Hematopoietic multipotent progenitor cell treated with erythropoietin and hydrocortisone succinate and interleukin-3 and kit ligand, for 8 days (in vitro differentiated cells): ENCODE measurements around the gene ABLIM2.

ENCODE experiments used
- DNase-seq: peaks from one replicate; pipeline ENCODE4 v3.0.0-alpha.2; 2015

Gene ABLIM2

DNA sequence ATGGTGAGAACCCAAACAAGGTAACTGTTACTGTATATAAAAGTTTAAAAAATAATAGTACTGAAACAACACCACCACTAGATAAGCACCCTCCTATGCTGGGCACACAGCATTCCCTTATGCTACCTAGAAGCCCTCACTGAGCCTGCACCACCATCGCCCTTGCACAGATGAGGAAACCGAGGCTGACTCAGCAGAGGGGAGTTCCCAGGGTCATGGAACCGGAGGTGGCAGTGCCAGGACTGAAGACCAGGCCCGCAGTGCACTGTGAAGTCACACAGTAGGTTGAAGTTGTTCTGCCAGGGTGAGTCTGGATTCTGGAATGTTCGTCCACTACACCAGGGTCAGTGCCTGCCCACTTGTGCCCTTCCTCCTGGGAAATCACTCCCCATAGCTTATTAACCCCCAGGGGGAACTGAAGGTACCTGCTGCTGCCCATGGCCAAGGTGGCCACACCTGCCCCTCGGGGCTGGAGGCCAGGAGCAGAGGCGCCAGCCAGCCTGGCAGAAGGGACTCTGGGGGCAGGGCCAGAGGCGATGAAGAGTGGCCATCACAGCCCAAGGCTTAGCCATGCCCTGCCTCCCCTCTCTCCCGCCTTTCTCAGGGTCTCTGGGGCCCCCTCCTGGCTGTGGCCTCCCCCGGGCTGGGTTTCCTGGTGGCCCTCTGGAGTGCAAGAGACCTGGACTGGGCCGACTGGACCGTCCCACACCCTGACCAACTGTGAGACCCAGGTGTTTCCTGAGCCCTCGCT is 15.1 kb upstream of the ABLIM2 start:
- DNase-seq = no peak

GRCh38 chr4:8171984-8172924 is 13.6 kb upstream of the ABLIM2 start:
- DNase-seq = no peak

DNA sequence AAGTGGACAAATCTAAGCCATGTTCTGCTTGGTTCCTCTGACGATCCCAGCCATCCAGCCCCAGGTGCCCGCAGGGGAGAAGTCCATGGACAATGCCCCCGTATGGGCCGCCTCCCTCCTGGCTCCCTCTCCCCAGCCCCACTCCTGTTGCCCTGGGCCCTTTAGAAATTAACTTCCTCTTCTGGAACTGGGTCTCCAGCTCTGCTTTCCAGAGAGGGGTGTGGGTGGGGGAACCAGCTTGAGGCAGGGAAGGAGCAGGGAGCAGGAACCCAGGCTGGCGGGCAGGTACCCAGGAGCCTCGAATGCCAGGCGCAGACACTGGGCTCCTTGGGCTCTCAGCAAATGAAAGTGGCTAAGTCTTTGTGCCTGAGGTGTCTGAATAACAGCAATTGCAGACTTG is 12.7 kb upstream of the ABLIM2 start:
- DNase-seq = no peak

- no peak for DNase-seq
Observed at GRCh38 chr4:8170341-8170740, 11.7 kb upstream of the ABLIM2 start.

GRCh38 chr4:8169763-8170162 is 11.2 kb upstream of the ABLIM2 start:
- DNase-seq = no peak

DNA sequence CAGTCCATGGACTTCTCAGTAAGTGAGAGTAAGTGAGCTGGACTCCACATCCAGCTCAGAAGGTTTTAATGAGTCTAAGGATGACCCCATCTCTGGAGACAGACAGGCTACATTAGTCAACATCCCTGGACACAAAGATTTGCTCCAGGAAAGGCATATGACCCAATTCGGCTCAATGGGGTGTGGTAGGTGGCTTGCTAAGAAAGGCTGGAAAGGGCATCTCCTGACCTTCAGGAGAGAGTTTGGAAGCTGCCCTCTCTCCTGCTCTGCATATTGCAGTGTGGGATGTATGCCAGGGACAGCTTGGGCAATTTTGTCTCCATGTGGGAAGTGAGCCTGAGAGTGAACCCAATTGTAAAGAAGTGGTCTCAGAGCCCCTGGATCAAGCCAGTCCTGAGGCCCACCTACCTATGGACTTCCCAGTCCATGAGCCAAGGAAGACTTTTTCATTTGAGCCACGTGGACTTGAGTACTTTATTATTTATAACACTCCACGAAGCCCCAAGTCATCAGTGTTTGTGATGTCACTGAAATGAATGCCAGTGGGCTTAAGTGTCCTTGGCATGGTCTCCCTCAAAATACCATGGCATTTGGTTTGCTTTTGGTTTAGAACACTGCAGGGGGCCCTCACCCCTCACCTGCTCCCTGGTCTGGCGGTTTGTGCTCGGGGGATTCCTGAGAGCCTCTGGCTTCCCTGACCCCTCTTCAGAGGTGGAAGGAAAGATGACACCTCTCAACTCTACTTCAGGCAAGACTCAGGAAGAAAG is 10.4 kb upstream of the ABLIM2 start:
- no peak for DNase-seq

GRCh38 chr4:8168232-8168631 is 9.6 kb upstream of the ABLIM2 start:
- no peak for DNase-seq

GRCh38 chr4:8167815-8168214 is 9.2 kb upstream of the ABLIM2 start:
- DNase-seq = no peak

- DNase-seq = no peak
Observed at GRCh38 chr4:8167291-8167690, 8.7 kb upstream of the ABLIM2 start.

DNA sequence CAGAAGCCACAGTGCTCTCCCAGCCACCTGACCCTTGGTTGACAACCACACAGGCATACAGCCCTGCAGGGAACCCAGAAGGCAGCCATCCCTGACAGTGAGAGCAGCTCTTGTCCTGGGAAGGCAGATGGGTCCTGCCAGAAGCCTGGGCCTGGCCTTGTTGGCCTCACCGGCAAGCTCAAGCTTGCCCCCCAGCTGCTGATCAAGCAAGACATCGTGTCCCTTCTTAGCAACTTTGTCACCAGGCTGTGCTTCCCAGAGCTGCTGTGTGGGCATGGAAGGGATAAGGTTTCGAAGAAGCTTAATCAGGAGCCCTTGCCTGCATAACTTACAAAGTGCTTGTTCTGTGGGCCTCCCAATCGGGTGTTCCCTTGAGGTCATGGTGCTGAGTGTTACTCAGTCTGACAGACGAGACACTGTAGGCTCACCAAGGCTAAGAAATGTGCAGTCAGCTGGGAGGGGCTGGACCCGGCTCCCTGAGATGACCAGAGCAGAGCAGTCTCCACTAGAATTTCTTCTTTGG is 6.8 kb upstream of the ABLIM2 start:
- DNase-seq = no peak

DNA sequence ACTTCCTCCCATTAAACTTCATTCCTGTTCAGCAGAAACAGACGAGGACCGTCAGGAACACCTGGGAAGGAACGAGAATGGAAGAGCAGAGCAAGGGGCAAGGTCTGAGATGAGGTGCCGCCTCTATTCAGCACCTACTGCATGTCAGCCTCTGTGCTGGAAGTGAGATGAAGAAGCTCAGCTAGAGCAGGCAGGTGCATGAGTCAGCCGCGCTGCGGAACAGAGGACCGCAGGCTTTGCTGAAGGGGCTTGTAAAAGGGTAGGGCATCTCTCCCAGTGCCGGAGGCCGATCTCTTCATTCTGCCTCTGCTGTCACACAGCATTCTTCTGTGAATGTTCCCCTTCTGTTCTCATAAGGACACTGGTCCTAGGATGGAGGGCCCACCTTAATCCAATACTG is 6.1 kb upstream of the ABLIM2 start:
- DNase-seq = no peak

DNA sequence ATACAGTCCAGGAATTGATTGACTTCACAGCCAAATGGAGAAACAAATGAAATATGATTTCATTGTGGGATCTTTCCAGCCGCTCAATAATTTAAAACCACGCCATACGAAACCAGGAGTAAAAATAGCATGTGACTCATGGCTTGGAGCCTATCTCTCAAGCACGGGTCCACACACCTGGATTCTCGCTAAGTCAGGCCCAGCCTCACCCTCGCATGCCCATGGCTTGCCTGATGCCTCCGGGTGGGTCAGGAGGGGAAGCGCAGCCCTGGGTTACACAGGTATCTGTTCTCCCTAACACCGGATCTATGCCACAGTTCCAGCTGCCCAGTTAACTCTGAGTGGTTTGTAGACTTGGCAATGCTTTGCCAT is 5.6 kb upstream of the ABLIM2 start:
- no peak for DNase-seq

DNA sequence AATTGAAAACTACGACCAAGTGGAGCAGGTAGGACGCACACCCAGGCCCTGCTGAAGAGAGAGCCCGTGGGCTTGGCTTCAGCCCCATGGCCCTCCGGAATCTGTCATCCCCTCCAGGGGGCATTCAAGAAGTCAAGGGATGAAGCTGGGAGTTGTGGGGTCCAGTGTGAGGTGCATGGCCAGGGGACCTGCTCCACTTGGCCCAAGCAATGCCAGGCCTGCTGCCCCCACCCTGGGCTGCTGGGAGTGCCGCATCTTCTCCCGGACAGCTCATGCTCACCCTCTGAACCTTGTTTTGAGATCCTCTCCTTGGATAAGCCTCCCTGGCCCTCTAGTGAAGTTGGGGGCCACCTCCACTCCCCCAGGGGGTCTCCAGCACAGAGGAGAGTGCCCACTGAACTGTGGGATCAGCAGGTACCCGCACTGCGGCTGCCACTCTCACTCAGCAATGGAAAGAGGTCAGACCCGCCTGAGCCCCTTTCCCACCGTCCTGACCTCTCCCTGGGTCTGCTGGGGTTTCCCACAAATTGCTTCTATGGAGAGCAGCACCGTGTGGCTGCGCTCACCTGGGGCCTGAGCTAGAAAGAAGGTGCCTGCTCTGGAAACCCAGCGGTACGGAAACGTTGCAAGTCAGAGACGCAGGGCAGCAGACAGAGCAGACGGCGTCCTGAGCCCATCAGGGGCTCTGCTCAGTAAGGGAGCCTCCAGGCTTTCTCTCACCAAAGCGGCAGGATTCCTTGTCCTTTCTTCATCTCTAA is 5.0 kb upstream of the ABLIM2 start:
- no peak for DNase-seq

DNA sequence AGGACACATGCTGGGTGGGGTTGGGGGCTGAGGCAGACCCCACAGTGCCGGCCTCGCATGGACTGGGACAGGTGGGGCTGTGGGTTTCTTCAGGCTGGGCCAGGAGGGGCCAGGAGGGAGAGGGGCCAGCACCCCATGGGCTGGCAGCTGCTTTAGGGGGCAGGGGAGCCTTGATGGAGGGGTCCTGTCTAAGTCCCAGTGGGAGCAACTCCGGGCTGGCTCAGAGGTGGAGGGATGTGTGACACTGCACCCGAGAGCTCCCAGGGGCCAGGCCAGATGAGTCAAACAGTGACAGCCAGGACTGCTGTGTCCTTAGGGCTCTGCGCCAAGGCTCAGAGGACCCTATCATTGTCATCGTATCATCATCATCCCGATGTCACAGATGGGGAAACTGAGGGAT is 4.4 kb upstream of the ABLIM2 start:
- DNase-seq = no peak

DNA sequence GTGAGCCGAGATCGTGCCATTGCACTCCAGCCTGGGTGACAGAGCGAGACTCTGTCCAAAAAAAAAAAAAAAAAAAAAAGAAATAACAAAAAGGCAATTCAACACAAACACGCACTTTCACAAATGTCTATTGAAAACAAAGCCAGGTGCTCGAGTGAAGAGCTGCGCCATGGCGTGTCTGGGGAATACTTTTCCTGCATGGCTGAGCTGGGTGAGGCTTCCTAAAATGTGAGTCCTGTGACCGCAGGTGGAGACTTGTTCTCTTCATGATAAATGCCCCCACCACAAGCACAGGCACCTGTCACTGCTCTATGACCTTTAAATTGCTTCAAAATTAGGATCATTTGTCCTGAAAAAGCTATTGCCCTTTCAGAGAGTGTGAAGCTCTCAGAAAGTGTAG is 4.0 kb upstream of the ABLIM2 start:
- no peak for DNase-seq

- no peak for DNase-seq
Observed at GRCh38 chr4:8160572-8160971, 2.0 kb upstream of the ABLIM2 start.

GRCh38 chr4:8160233-8160560 is 1.6 kb upstream of the ABLIM2 start:
- DNase-seq = no peak

- no peak for DNase-seq
Observed at GRCh38 chr4:8159537-8160232, 1.1 kb upstream of the ABLIM2 start.

DNA sequence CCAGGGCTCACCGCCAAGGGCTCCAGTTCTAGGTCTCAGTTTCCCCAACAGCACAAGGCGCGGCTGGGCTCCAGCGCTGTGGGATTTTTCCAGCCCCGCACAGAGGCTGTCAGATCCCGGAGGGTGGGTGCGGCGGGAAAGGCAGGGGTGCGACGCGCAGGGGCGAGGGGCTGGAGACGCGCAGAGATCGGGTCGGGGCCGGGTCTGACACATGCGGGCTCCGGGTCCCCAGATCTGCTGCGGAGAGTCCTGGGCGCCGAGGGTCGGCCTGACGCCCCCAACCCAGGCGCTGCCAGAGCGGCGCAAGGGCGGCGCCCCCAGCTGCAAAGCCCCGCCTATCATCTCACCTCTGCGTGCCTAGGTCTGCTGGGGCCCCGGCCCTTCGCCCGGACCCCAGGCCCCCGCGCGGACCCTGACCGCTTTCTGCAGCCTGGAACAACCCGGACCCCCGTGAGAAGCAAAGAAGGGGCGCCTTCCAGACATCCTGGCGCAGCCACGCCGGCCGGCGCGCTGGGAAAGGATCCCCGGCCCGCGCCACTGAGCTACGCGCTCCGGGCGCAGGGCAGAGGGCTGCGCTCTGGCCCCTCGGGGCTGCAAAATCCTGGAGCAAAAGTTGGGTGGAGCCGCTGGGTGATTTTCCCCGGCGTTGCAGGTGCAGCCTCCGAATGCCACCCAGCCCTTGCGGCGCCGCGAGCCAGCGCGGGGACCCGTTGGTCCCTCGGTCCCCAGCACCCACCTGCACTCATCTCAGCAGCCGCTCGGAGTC is 486 bp downstream of the ABLIM2 start:
- DNase-seq = no peak

GRCh38 chr4:8157496-8157895 is 1.1 kb downstream of the ABLIM2 start:
- no peak for DNase-seq

GRCh38 chr4:8156617-8157016 is 2.0 kb downstream of the ABLIM2 start:
- DNase-seq = no peak
